A673 (cell line): ENCODE data around the gene PFKP.

Source experiments
- EZH2 ChIP-seq: fragments of 200-600 bp; sonication (generic); IDR thresholded peaks from 2 replicates; pipeline ENCODE4 v1.6.1; 2017; ENCODE audit warnings: borderline replicate concordance, low read depth, mild to moderate bottlenecking, mixed read lengths, antibody characterized with exemption, low read length; ENCODE audit not compliant: poor library complexity, severe bottlenecking
- TF ChIP-seq, protein P1 (sequence below): fragments of 300-800, 200-600 bp; sonication (generic); conservative IDR thresholded peaks from 2 replicates; pipeline ENCODE4 v1.5.1; 2017; ENCODE audit warnings: low read depth, mild to moderate bottlenecking, antibody characterized with exemption, low read length, moderate library complexity, mixed read lengths

DNA sequence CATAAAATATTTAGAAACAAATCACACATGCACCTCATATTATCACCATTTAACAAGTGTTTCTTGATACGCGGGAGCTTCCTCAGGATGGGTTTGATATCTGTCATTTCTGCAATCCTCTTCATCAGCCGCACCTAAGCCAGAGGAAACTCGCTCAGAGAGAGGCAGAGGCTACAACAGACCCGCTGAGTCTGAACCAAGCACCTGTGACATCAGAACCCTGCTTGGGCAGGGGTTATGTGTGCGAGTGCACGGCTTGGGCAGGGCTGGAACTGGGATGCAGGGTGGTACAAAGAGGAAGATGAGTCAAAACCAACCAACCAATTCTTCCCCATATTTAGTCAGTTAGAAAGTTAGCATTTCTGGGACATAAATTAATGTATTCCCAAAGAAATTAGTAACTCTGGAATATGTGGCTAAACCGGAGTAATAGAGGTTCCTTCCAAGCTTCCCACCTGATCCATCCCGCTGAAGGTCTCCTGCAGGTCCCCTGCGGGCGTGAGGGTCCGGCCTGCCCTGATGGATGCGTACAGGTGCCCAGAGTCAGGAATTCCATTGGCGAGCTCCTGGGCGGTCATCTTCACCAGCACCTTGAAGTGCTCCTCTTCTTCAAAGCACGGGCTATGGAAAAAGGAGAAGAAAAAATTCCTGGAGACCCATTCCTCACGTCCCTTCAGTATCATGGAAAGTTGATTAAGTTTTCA, 79.9 kb downstream of the PFKP start:
- TF ChIP-seq, protein P1, sequence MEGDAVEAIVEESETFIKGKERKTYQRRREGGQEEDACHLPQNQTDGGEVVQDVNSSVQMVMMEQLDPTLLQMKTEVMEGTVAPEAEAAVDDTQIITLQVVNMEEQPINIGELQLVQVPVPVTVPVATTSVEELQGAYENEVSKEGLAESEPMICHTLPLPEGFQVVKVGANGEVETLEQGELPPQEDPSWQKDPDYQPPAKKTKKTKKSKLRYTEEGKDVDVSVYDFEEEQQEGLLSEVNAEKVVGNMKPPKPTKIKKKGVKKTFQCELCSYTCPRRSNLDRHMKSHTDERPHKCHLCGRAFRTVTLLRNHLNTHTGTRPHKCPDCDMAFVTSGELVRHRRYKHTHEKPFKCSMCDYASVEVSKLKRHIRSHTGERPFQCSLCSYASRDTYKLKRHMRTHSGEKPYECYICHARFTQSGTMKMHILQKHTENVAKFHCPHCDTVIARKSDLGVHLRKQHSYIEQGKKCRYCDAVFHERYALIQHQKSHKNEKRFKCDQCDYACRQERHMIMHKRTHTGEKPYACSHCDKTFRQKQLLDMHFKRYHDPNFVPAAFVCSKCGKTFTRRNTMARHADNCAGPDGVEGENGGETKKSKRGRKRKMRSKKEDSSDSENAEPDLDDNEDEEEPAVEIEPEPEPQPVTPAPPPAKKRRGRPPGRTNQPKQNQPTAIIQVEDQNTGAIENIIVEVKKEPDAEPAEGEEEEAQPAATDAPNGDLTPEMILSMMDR, result no peak
- TF ChIP-seq EZH2, result no peak
